Stomach (tissue), 4 donors: ENCODE results near the gene ABCA6.

Experiments
- CTCF ChIP-seq, 7 experiments: fragments of 450-650 bp in 4 of 7; fragments of 200-600 bp in 3 of 7; sonication (generic) in 3 of 7; IDR thresholded peaks; one replicate each; pipeline ENCODE4 v1.5.1; 2016 to 2019; ENCODE audit warnings: antibody characterized with exemption in 7 of 7, control low read depth in 2 of 7, mild to moderate bottlenecking in 1 of 7
- POLR2A ChIP-seq, 4 donors: fragments of 450-650 bp; IDR thresholded peaks; one replicate each; pipeline ENCODE4 v1.6.1; 2016; ENCODE audit warnings: antibody characterized with exemption in 4 of 4, control low read depth in 2 of 4, mild to moderate bottlenecking in 1 of 4, moderate library complexity in 1 of 4

- TF ChIP-seq POLR2A (IDR thresholded peaks at IDR 0.05) (no peak), CTCF (IDR thresholded peaks at IDR 0.05) (no peak)
Observed at GRCh38 chr17:69188796-69189195, 47.1 kb upstream of the ABCA6 start.
